GM18508 (cell line): Measurements from ENCODE around the gene PPCS.

Source experiments
- ATAC-seq: cut with Tn5 transposase; IDR thresholded peaks from one replicate; pipeline ENCODE4 v1.9.1; 2021; ENCODE audit warnings: moderate number of reproducible peaks; ENCODE audit not compliant: insufficient read depth, unreplicated experiment

PPCS gene

GRCh38 chr1:42456010-42456753 is at the start of gene PPCS, which contains the start of gene ZMYND12:
TSS of gene PPCS (plus strand) at chr1:42456543. CDS start at chr1:42456566, 23 bp downstream.
TSS of gene ZMYND12 (minus strand) at chr1:42456022. CDS start at chr1:42455997, 25 bp downstream.
- peak; percentile 72 for ATAC-seq

GRCh38 chr1:42414551-42415496 is 41.5 kb upstream of the PPCS start:
- no peak for ATAC-seq

DNA sequence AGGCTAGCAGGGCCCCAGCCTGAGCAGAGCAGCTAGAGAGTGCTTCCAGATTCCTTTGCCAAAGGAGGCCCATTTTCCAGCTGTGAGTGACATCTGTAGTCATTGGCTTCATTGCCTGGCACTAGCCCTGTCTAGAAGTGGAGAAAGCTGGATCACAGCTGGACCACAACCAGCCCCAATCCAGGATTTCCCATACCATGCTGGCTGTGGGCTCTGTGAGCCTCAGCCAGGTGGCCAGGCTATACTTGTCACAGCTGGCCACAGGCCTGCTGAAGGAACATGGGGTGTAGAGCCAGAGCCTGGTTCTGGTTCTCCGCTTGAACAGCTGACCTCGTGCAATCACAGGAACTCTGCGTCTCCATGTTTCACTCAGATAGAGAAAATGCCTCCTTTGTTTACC is 39.2 kb upstream of the PPCS start:
- no peak for ATAC-seq

DNA sequence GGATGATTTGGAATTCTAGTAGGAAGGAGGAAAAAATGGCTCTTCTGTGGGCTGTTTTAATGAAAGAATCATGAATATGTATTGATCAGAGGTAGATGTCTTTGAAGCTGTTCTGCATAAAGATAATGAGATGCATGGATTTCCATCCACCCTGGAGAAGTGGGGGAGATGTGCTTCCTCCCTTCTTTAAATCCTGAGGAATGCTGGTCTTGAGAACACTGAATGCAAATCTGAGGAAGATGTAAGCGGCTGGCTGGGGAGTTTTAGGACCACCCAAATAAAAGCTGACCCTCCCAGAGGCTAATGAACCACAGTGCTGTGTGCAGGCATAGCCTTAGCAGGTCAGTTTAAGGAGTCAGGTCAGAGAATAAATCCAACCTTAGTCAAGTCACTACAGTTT is 37.8 kb upstream of the PPCS start:
- ATAC-seq = no peak

DNA sequence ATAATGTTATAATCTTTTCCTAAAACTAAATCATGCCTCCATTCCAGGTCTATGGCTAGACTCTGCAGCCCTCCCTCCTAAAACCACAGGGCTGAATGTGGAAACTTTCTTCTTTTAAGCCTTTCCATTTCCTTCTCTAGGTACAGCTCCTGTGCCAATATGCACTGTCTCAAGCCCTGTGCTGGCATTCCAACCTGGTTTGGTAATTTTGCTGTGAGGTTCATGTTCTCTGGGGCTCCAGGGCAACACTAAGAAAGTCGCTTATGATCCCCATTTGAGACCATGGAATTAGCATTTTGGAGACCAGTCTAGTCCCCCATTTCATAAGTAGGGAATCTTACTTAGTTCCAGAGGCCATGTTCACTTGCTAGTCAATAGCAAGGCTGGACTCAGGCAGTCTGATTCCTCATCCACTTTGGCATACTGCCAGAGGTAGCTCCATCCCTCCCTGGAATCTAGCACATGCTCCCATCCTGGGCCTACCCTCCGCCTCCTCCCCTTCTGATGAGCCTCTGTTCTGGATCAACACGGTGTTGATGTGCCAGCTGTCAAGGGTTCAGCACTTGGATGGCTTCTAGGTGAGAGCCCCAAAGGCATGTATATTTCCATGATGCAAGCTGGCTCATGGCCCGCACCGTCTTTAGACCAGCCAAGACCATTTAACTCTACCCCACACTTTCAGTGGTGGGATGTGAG is 37.1 kb upstream of the PPCS start:
- ATAC-seq = no peak

- ATAC-seq = no peak
Observed at GRCh38 chr1:42420121-42420520, 36.2 kb upstream of the PPCS start.

GRCh38 chr1:42420911-42421585 is 35.3 kb upstream of the PPCS start:
- ATAC-seq = no peak

DNA sequence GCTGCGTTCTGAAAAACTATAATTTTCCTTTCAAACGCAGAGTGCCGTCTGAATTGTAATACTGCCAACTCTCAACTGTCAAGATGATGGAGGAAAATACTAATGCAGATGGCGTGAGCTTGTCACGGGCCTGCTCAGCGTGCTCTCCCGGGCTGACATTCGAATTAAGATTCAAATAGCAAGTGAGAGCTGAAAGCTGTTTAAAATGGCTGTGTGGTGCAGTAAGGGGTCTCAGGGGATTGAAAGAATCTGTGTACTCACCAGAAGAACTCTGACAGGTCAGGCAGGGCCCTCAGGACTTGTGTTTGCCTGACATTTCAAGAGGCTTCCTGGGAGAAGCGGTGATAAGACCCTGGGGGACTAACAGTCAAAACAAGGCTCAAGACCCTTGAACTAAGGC is 33.6 kb upstream of the PPCS start:
- no peak for ATAC-seq

DNA sequence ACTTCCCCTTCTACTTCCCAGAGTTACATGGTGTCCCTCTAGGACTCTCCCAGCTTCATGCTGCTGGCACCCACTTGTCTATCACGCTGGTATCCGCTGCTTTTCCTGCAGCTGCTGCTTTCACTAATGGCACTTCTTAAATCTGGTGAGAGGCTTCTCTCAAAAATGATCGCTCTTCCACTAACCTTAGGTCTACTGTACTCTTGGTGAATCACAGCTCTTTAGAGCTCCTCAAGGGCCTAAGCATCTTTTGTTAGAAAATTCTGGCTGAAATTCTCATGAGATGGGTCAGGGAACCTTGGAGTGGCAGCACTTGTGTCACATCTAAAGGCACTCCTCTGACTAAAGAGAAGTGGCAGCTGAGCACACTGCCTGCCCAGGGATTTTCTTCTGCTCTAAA is 32.7 kb upstream of the PPCS start:
- ATAC-seq = no peak

DNA sequence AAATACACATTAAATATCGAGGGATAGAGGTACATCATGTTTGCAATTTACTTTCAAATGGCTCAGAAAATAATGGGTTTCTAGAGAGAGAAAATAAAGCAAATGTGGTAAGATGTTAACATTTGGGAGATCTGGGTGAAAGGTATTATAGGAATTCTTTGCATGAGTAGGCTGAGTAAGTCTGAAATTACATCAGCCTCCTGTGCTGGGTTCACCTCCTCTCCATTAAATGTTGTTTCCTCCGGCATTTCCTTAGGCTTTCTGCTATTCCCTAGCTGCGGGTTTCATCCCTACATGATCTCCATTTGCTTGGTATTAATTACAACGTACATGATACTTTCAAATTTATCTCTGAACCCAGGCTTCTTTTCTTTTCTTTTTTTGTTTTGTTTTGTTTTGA is 32.1 kb upstream of the PPCS start:
- no peak for ATAC-seq

DNA sequence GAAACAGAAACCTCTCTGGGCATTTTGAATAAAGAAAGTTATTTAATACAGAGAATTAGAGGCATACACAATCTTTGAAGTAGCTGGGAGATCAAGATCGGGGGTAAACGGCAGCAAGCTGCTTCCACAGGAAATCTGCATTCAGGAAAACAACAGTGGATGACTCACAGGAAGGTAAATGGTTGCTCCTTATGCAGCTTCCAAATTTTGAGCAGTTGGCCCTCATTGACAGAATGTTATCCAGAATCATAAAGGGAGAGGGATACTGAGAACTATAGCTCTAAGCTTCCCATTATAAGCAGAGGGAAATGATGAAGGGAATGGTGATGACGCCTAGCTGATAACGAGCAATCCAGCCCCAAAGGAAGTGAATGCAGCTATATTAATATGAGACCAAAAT is 29.1 kb upstream of the PPCS start:
- no peak for ATAC-seq

- no peak for ATAC-seq
Observed at GRCh38 chr1:42429603-42430002, 26.7 kb upstream of the PPCS start.

DNA sequence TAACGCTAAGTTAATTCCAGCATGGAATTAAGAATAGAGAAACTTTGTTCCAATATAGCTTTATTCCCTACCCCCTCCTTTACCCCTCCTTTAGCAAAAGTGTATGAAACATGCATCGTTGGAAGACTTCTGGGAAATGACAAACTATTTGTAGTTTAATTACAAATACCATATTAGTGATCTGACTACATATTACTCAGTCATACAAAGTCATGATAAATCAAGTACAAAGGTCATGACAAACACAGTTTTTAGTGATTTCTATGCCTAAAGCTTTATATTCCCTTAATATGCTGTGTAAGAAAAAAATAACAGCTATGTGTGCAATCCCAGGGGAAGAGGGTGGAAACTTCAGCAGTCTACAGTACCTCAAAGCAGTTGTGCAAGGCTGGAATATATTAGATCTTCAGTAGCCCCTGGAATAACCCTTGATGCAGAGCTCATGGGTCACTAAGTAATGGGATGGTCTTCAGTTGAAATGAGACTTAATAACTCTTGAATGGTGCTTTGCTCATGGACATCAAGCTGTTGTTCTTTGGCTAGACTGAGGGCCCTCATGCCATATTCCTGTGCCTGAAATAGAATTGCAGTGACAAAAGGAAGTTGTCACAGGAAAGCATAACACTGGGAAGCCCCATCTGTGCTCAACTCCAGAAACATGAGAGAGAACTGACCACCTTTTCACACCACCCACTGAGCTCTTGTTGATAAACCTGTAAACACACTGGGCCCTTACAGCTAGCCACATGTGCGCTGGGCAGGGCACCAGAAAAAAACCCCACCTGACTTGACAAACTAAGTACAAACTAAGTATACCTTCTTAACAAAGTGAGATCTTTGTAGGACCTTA is 25.8 kb upstream of the PPCS start:
- ATAC-seq = no peak

DNA sequence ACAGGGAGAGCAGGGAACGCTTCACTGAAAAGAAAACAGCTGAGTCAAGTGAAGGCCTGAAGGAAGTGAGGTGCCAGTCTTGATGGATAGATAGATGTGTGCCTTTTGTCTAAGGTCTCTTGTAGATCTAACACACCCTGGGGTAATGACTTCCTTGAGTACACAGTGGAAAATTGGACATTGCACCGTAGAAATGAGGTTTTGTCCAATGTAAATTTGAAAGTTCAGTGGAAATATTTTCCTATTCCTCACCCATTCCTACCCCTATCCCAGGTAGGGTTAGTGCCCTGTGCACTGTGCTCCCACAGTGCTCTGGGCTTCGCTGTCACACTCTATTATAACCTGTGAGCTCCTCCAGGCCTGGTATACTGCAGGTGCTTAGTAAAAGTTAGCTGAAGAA is 24.8 kb upstream of the PPCS start:
- no peak for ATAC-seq

GRCh38 chr1:42432714-42433113 is 23.6 kb upstream of the PPCS start:
- ATAC-seq = no peak

GRCh38 chr1:42433369-42433768 is 23.0 kb upstream of the PPCS start:
- no peak for ATAC-seq

GRCh38 chr1:42434340-42434739 is 22.0 kb upstream of the PPCS start:
- no peak for ATAC-seq

DNA sequence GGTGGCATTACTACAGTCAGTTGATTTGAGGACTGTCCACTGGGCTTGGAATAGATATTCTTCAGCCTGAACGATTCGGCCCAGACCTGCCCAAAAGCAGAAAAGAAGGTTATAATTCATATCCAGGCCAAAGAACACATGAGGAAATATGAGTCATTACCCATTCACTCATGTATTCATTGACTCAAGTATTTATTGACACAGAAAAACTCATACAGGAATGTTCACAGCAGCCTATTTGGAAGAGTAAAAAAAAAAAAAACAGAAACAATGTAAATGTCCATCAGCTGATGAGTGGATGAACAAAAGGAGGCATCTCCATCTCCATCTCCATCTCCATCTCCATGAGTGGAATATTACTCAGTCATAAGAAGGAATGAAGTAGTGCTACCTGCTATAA is 16.4 kb upstream of the PPCS start:
- no peak for ATAC-seq

DNA sequence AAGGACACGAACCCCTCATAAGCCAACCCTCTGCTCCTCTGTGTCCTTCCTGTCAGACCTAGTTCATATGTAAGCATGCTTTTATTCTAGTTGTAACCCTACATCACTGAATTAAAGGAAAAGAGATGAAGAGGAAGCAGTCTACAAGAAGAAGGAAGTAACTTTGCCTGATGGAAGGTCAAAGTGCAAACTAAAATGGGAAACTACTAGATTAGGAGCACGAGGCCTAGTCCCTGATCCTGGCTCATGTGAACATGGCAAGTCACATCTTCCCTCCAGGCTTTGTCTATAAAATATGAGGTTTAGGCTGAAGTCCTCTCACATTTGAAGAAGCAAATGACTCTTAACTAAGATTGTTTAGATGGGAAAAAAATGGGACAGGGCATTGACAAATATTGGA is 13.7 kb upstream of the PPCS start:
- no peak for ATAC-seq
